Coronary artery (tissue), 2 donors: ENCODE measurements around the gene XCL1.
"Not testable (repeated sequence)": the region's sequence is repeated elsewhere in the genome, so short reads cannot be mapped to it uniquely, and the experiment has no call there.

ENCODE experiments used
- DNase-seq: peaks from one replicate; pipeline ENCODE4 v3.0.0-alpha.2; 2017; ENCODE audit warnings: low spot score
- H3K27ac ChIP-seq, 2 donors: fragments of 200-600 bp; sonication (generic); one replicate each; pipeline ENCODE4 v1.5.1; 2016 to 2019
- H3K4me3 ChIP-seq: fragments of 200-600 bp; sonication (generic); 2 replicates; pipeline ENCODE4 v1.5.1; 2016; ENCODE audit warnings: mild to moderate bottlenecking, moderate library complexity
- CTCF ChIP-seq: fragments of 200-600 bp; sonication (generic); IDR thresholded peaks from one replicate; pipeline ENCODE4 v1.5.1; 2019; ENCODE audit warnings: antibody characterized with exemption

Gene XCL1

GRCh38 chr1:168576245-168576688 lies at the start of gene XCL1:
Gene XCL1 (plus strand): TSS chr1:168576605. CDS start chr1:168576638, 33 bp downstream.
- H3K27ac ChIP-seq, DNase-seq, H3K4me3 ChIP-seq: not testable (repeated sequence)

GRCh38 chr1:168529518-168529917 lies 46.9 kb upstream of the XCL1 start:
- H3K4me3 ChIP-seq, result no peak overlapping the region
- no peak overlapping the region for H3K27ac ChIP-seq
- no peak for DNase-seq
- no peak for TF ChIP-seq CTCF

- H3K4me3 ChIP-seq, result no peak overlapping the region
- no peak for TF ChIP-seq CTCF
- DNase-seq, result no peak
- no peak overlapping the region for H3K27ac ChIP-seq
Observed at GRCh38 chr1:168531615-168532345, 44.6 kb upstream of the XCL1 start.

- Histone ChIP-seq H3K4me3 (no peak overlapping the region), H3K27ac (no peak overlapping the region)
- no peak for DNase-seq
- no peak for TF ChIP-seq CTCF
Observed at GRCh38 chr1:168535536-168535935, 40.9 kb upstream of the XCL1 start.

- not testable (repeated sequence) for H3K4me3 ChIP-seq, DNase-seq, H3K27ac ChIP-seq
Observed at GRCh38 chr1:168540798-168541197, 35.6 kb upstream of the XCL1 start.

- DNase-seq, result not testable (repeated sequence)
Observed at GRCh38 chr1:168542978-168543377, 33.4 kb upstream of the XCL1 start.

GRCh38 chr1:168543840-168544498 lies 32.4 kb upstream of the XCL1 start, which contains the start of gene XCL2:
Gene XCL2 (minus strand): TSS chr1:168543997. CDS start chr1:168543964, 33 bp downstream.
- not testable (repeated sequence) for H3K4me3 ChIP-seq, H3K27ac ChIP-seq, DNase-seq

More at GRCh38 chr1:168542978-168543377, 33.4 kb upstream of the XCL1 start:
- H3K4me3 ChIP-seq, H3K27ac ChIP-seq: not testable (repeated sequence)

- not testable (repeated sequence) for H3K4me3 ChIP-seq, H3K27ac ChIP-seq, DNase-seq
Observed at GRCh38 chr1:168545678-168546552, 30.5 kb upstream of the XCL1 start.

- not testable (repeated sequence) for H3K27ac ChIP-seq, H3K4me3 ChIP-seq, DNase-seq
Observed at GRCh38 chr1:168546553-168546895, 29.9 kb upstream of the XCL1 start.

GRCh38 chr1:168550971-168551370 lies 25.4 kb upstream of the XCL1 start:
- no peak for DNase-seq
- H3K4me3 ChIP-seq, result no peak overlapping the region
- H3K27ac ChIP-seq, result no peak overlapping the region
- TF ChIP-seq CTCF, result no peak
